Gastroesophageal sphincter (tissue), 3 donors: ENCODE measurements around the gene CHRNA7.

Source experiments
- CTCF ChIP-seq, 4 experiments: fragments of 200-600 bp in 2 of 4; fragments of 450-650 bp in 2 of 4; sonication (generic) in 1 of 4; IDR thresholded peaks; one replicate each; pipeline ENCODE4 v1.5.1; 2017 to 2019; ENCODE audit warnings: antibody characterized with exemption in 4 of 4, mild to moderate bottlenecking in 2 of 4, moderate library complexity in 2 of 4
- EP300 ChIP-seq: sonication (generic); formaldehyde crosslinking; IDR thresholded peaks from one replicate; pipeline ENCODE4 v1.6.1; 2017; ENCODE audit warnings: antibody characterized with exemption, mild to moderate bottlenecking

GRCh38 chr15:32007355-32007960 is 22.9 kb upstream of the CHRNA7 start:
- TF ChIP-seq CTCF (IDR thresholded peaks at IDR 0.05), result no peak
- TF ChIP-seq EP300, result no peak
